HG03442 (cell line): ENCODE measurements around the gene CYSLTR2.

Experiments
- ATAC-seq: cut with Tn5 transposase; IDR thresholded peaks from one replicate; pipeline ENCODE4 v1.9.1; 2021; ENCODE audit warnings: mild to moderate bottlenecking, moderate library complexity; ENCODE audit not compliant: unreplicated experiment

CYSLTR2 gene

GRCh38 chr13:48737689-48738088 is 84.0 kb downstream of the CYSLTR2 start:
- ATAC-seq, result no peak

- no peak for ATAC-seq
Observed at GRCh38 chr13:48738311-48738710, 84.6 kb downstream of the CYSLTR2 start.

- no peak for ATAC-seq
Observed at GRCh38 chr13:48739386-48739964, 85.7 kb downstream of the CYSLTR2 start.

GRCh38 chr13:48741377-48741776 is 87.6 kb downstream of the CYSLTR2 start:
- no peak for ATAC-seq

GRCh38 chr13:48746821-48747220 is 93.1 kb downstream of the CYSLTR2 start:
- no peak for ATAC-seq

GRCh38 chr13:48748681-48749080 is 95.0 kb downstream of the CYSLTR2 start:
- no peak for ATAC-seq

- no peak for ATAC-seq
Observed at GRCh38 chr13:48749144-48749543, 95.4 kb downstream of the CYSLTR2 start.

GRCh38 chr13:48749699-48750473 is 96.2 kb downstream of the CYSLTR2 start:
- ATAC-seq, result peak; percentile 98

- ATAC-seq, result no peak
Observed at GRCh38 chr13:48750588-48751383, 97.1 kb downstream of the CYSLTR2 start.

- ATAC-seq, result no peak
Observed at GRCh38 chr13:48760626-48761025, 106.9 kb downstream of the CYSLTR2 start.
